Erythroblast (primary cell): ENCODE results near the gene GPR156.

Experiments
- GATA1 ChIP-seq: IDR thresholded peaks from 2 replicates; pipeline ENCODE4 v1.6.1; 2011; ENCODE audit warnings: low read depth, mild to moderate bottlenecking, control low read depth, low read length, moderate library complexity
- POLR2A ChIP-seq: IDR thresholded peaks from 2 replicates; pipeline ENCODE4 v1.6.1; 2011; ENCODE audit warnings: mild to moderate bottlenecking, low read length

DNA sequence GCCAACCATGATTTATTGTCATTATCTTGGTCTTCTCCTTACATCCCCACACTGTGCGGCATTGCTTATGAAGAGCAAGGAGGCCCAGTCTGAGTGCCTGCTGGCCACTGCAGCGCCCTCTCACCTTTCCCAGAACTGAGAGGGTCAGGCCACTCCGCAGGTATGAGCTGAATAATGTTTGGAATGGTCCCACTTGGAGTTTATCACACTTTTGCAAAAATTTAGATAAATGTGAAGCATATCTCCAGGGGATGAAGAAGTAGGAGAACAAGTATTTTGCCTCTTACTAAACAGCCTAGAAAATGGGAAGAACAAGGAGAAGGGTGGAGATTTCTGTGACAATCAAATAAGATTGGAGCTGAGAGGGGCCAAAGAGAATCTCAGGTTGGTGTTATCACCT is 116.4 kb downstream of the GPR156 start:
- no peak for TF ChIP-seq POLR2A
- TF ChIP-seq GATA1, result no peak
